HepG2 (cell line): Measurements from ENCODE around the gene RMI2. TPM values are rescaled to one million over a fixed set of nuclear protein-coding genes. Genes with fewer than 3 reads are reported as not detected.

ENCODE experiments used
- BCL6 ChIP-seq: IDR thresholded peaks from 2 replicates; pipeline ENCODE4 v1.6.1; 2016; ENCODE audit warnings: missing genetic modification reagents, missing compliant biosample characterization
- CHD2 ChIP-seq: IDR thresholded peaks from 2 replicates; pipeline ENCODE4 v1.6.1; 2011; ENCODE audit warnings: low read depth, low read length, improper control_type of control experiment
- FIP1L1 ChIP-seq: fragments of 200-400 bp; formaldehyde crosslinking; IDR thresholded peaks from 2 replicates; pipeline ENCODE4 v1.6.1; 2018; ENCODE audit warnings: low read depth, mild to moderate bottlenecking, low read length, moderate library complexity, borderline replicate concordance; ENCODE audit not compliant: insufficient read depth
- FOXP1 ChIP-seq, 2 experiments: fragments of 450-650 bp in 1 of 2; IDR thresholded peaks; 2 replicates each; pipeline ENCODE4 v1.6.1; 2017 to 2018; ENCODE audit warnings: antibody characterized with exemption in 1 of 2
- GZF1 ChIP-seq: sonication (generic); formaldehyde crosslinking; IDR thresholded peaks from 2 replicates; pipeline ENCODE4 v1.5.1; 2020; ENCODE audit warnings: mild to moderate bottlenecking, missing genetic modification reagents
- HNRNPK ChIP-seq: fragments of 200-400 bp; formaldehyde crosslinking; IDR thresholded peaks from 2 replicates; pipeline ENCODE4 v1.6.1; 2018; ENCODE audit warnings: low read length, low read depth, moderate library complexity, mild to moderate bottlenecking; ENCODE audit not compliant: poor library complexity, severe bottlenecking
- MTF1 ChIP-seq: sonication (generic); formaldehyde crosslinking; IDR thresholded peaks from 2 replicates; pipeline ENCODE4 v1.5.0; 2020; ENCODE audit warnings: missing genetic modification reagents
- TAF15 ChIP-seq: fragments of 200-400 bp; formaldehyde crosslinking; IDR thresholded peaks from one replicate; pipeline ENCODE4 v1.6.1; 2018; ENCODE audit warnings: mild to moderate bottlenecking, low read depth, low read length; ENCODE audit not compliant: poor library complexity, severe bottlenecking
- ZBTB44 ChIP-seq: sonication (generic); formaldehyde crosslinking; IDR thresholded peaks from 2 replicates; pipeline ENCODE4 v1.4.0; 2020; ENCODE audit warnings: missing genetic modification reagents
- ZBTB46 ChIP-seq: sonication (generic); formaldehyde crosslinking; IDR thresholded peaks from 2 replicates; pipeline ENCODE4 v1.4.0; 2020; ENCODE audit warnings: mild to moderate bottlenecking, missing genetic modification reagents, borderline replicate concordance
- ZEB1 ChIP-seq: IDR thresholded peaks from 2 replicates; pipeline ENCODE4 v1.6.1; 2012; ENCODE audit warnings: mild to moderate bottlenecking, low read depth, inconsistent platforms; ENCODE audit not compliant: insufficient replicate concordance
- ZFYVE20 ChIP-seq: sonication (generic); formaldehyde crosslinking; IDR thresholded peaks from 2 replicates; pipeline ENCODE4 v1.8.0; 2023; ENCODE audit warnings: low read depth, mild to moderate bottlenecking, moderate library complexity, missing genetic modification reagents, borderline replicate concordance
- ZNF282 ChIP-seq: fragments of 450-650 bp; IDR thresholded peaks from 2 replicates; pipeline ENCODE4 v1.6.1; 2018; ENCODE audit not compliant: partially characterized antibody
- ZSCAN12 ChIP-seq: sonication (generic); formaldehyde crosslinking; IDR thresholded peaks from 2 replicates; pipeline ENCODE4 v1.9.0; 2021; ENCODE audit warnings: mild to moderate bottlenecking, missing genetic modification reagents
- polyA plus RNA-seq, 8 experiments: library from polyadenylated mRNA; depleted of rRNA in 3 of 8; stranded (reverse) in 7 of 8; unstranded in 1 of 8; fragments of >200 nt; fragmentation: Illumina TruSeq in 4 of 8; extraction: Trizol in 4 of 8; gene quantifications; 2 replicates each; pipeline versions ENCODE4 v1.2.1 to v1.2.3, GENCODE V29; 2011 to 2016; ENCODE audit warnings: low read depth in 4 of 8, missing spikeins in 1 of 8, mixed read lengths in 1 of 8; ENCODE audit not compliant: insufficient read depth in 1 of 8
- total RNA-seq, 5 experiments: library from RNA; depleted of rRNA; stranded (reverse); fragments of >200 nt; fragmentation: Illumina TruSeq; extraction: Trizol; gene quantifications; 2 replicates each; pipeline ENCODE4 v1.2.3, GENCODE V29; 2016; ENCODE audit warnings: low read depth in 1 of 5
- TF ChIP-seq, protein P1 (sequence below): sonication (generic); formaldehyde crosslinking; IDR thresholded peaks from 2 replicates; pipeline ENCODE4 v1.4.0; 2020; ENCODE audit warnings: mild to moderate bottlenecking, missing genetic modification reagents
- TF ChIP-seq, protein P2 (sequence below): sonication (generic); formaldehyde crosslinking; IDR thresholded peaks from 2 replicates; pipeline ENCODE4 v1.4.0; 2020; ENCODE audit warnings: missing genetic modification reagents, borderline replicate concordance
- TF ChIP-seq, protein P3 (sequence below): sonication (generic); formaldehyde crosslinking; IDR thresholded peaks from 2 replicates; pipeline ENCODE4 v1.5.0; 2020; ENCODE audit warnings: missing genetic modification reagents

The RMI2 gene
- total and polyA plus RNA-seq, 2 of the 13 experiments (the other 11 are each of a cell fraction or from before 2014, with no cell fraction given): 24.5 to 55.7 TPM

- TF ChIP-seq BCL6 (CRISPR knock-in tag): peak; percentile 50
- TF ChIP-seq, protein P1, sequence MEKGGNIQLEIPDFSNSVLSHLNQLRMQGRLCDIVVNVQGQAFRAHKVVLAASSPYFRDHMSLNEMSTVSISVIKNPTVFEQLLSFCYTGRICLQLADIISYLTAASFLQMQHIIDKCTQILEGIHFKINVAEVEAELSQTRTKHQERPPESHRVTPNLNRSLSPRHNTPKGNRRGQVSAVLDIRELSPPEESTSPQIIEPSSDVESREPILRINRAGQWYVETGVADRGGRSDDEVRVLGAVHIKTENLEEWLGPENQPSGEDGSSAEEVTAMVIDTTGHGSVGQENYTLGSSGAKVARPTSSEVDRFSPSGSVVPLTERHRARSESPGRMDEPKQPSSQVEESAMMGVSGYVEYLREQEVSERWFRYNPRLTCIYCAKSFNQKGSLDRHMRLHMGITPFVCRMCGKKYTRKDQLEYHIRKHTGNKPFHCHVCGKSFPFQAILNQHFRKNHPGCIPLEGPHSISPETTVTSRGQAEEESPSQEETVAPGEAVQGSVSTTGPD: no peak
- no peak for TF ChIP-seq ZFYVE20 (CRISPR knock-in tag)
- peak; percentile 53 for TF ChIP-seq ZEB1
- no peak for TF ChIP-seq CHD2
- TF ChIP-seq, protein P2, sequence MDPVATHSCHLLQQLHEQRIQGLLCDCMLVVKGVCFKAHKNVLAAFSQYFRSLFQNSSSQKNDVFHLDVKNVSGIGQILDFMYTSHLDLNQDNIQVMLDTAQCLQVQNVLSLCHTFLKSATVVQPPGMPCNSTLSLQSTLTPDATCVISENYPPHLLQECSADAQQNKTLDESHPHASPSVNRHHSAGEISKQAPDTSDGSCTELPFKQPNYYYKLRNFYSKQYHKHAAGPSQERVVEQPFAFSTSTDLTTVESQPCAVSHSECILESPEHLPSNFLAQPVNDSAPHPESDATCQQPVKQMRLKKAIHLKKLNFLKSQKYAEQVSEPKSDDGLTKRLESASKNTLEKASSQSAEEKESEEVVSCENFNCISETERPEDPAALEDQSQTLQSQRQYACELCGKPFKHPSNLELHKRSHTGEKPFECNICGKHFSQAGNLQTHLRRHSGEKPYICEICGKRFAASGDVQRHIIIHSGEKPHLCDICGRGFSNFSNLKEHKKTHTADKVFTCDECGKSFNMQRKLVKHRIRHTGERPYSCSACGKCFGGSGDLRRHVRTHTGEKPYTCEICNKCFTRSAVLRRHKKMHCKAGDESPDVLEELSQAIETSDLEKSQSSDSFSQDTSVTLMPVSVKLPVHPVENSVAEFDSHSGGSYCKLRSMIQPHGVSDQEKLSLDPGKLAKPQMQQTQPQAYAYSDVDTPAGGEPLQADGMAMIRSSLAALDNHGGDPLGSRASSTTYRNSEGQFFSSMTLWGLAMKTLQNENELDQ (CRISPR knock-in tag): no peak
- TF ChIP-seq ZNF282: no peak
- TF ChIP-seq FOXP1 (IDR thresholded peaks at IDR 0.05): no peak
- TF ChIP-seq FOXP1 (CRISPR knock-in tag; IDR thresholded peaks at IDR 0.05): peak; percentile 54
- TF ChIP-seq HNRNPK: no peak
- TF ChIP-seq, protein P3, sequence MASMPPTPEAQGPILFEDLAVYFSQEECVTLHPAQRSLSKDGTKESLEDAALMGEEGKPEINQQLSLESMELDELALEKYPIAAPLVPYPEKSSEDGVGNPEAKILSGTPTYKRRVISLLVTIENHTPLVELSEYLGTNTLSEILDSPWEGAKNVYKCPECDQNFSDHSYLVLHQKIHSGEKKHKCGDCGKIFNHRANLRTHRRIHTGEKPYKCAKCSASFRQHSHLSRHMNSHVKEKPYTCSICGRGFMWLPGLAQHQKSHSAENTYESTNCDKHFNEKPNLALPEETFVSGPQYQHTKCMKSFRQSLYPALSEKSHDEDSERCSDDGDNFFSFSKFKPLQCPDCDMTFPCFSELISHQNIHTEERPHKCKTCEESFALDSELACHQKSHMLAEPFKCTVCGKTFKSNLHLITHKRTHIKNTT: no peak
- TF ChIP-seq ZSCAN12 (CRISPR knock-in tag): no peak
- no peak for TF ChIP-seq MTF1 (CRISPR knock-in tag)
- TF ChIP-seq FIP1L1: no peak
- no peak for TF ChIP-seq GZF1 (CRISPR knock-in tag)
- no peak for TF ChIP-seq ZBTB44 (CRISPR knock-in tag)
- no peak for TF ChIP-seq ZBTB46 (CRISPR knock-in tag)
- no peak for TF ChIP-seq TAF15
These were observed 36.6 kb upstream of the RMI2 start (continued) for GRCh38 chr16:11308493-11309283.
